22Rv1 (cell line): ENCODE data around the gene DGKB.

ENCODE experiments used
- H3K27ac ChIP-seq: fragments of 450-650 bp; 2 replicates; pipeline ENCODE4 v1.5.1; 2017
- ZFX ChIP-seq: fragments of 450-650 bp; IDR thresholded peaks from 2 replicates; pipeline ENCODE4 v1.6.1; 2017; ENCODE audit warnings: antibody characterized with exemption, borderline replicate concordance
- TF ChIP-seq, protein P1 (sequence below): fragments of 450-650 bp; IDR thresholded peaks from 2 replicates; pipeline ENCODE4 v1.5.1; 2017; ENCODE audit warnings: mild to moderate bottlenecking

DGKB gene

GRCh38 chr7:14902589-14903067 is at the start of gene DGKB:
TSS of gene DGKB (minus strand) at chr7:14902751.
- TF ChIP-seq, protein P1, sequence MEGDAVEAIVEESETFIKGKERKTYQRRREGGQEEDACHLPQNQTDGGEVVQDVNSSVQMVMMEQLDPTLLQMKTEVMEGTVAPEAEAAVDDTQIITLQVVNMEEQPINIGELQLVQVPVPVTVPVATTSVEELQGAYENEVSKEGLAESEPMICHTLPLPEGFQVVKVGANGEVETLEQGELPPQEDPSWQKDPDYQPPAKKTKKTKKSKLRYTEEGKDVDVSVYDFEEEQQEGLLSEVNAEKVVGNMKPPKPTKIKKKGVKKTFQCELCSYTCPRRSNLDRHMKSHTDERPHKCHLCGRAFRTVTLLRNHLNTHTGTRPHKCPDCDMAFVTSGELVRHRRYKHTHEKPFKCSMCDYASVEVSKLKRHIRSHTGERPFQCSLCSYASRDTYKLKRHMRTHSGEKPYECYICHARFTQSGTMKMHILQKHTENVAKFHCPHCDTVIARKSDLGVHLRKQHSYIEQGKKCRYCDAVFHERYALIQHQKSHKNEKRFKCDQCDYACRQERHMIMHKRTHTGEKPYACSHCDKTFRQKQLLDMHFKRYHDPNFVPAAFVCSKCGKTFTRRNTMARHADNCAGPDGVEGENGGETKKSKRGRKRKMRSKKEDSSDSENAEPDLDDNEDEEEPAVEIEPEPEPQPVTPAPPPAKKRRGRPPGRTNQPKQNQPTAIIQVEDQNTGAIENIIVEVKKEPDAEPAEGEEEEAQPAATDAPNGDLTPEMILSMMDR: no peak
- TF ChIP-seq ZFX: no peak

DNA sequence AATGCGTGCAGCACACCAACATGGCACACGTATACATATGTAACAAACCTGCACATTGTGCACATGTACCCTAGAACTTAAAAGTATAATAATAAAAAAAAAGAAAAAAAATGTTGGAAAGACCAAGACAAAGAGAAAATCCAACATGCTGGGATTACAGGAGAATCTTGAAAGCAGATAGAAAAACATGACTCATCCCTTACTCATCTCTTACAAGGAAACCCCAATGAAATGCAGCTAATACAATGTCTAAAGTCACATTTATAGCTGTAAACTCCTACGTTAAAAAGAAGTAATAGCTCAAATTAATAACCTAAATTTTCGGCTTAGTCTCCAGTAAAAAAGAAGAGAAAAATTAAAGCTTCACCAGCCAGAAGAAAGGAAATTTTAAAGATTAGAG is 47.5 kb upstream of the DGKB start:
- no peak overlapping the region for H3K27ac ChIP-seq
- TF ChIP-seq ZFX: no peak
- TF ChIP-seq, protein P1: no peak

More at GRCh38 chr7:14902589-14903067, at the start of gene DGKB:
- H3K27ac ChIP-seq: no peak within 1 kb of the TSS

- TF ChIP-seq, protein P1: no peak
- no peak for TF ChIP-seq ZFX
- H3K27ac ChIP-seq: no peak overlapping the region
Observed at GRCh38 chr7:14938181-14938580, 35.6 kb upstream of the DGKB start.

- no peak overlapping the region for H3K27ac ChIP-seq
- TF ChIP-seq ZFX: no peak
- TF ChIP-seq, protein P1: no peak
Observed at GRCh38 chr7:14937581-14937980, 35.0 kb upstream of the DGKB start.

DNA sequence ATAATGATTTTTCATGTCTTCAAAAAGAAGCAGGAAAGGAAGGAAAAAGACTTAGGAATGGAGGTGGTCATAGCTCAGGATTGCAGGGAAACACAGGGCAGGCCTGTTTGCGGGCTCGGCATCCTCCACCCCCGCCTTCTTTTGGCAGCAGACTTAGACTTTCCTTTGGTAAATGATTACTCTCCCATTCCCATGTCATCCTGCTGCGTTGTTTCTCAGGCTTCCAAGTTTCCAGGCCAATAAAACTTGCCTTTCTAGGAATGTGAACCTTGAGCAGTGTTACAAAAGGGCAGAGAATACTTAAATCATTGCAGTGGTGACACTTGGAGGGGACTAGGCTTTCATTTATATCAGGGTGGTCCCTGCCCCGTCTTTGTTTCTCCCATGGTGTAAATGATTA is 34.0 kb upstream of the DGKB start:
- H3K27ac ChIP-seq: no peak overlapping the region
- TF ChIP-seq ZFX: no peak
- TF ChIP-seq, protein P1: no peak

- no peak for TF ChIP-seq ZFX
- TF ChIP-seq, protein P1: no peak
- no peak overlapping the region for H3K27ac ChIP-seq
Observed at GRCh38 chr7:14934839-14935238, 32.3 kb upstream of the DGKB start.

GRCh38 chr7:14931511-14932215 is 29.1 kb upstream of the DGKB start:
- no peak overlapping the region for H3K27ac ChIP-seq
- TF ChIP-seq, protein P1: no peak
- TF ChIP-seq ZFX: no peak
